Stimulated activated CD8-positive, alpha-beta memory T cell treated with anti-CD3 and anti-CD28 coated beads, Interleukin-7, amount 100 ng/mL, for 48 hours (primary cell): ENCODE data around the gene PTMA.

Experiments
- DNase-seq, 2 donors: peaks; one replicate each; pipeline ENCODE4 v3.0.0-alpha.2; 2020; ENCODE audit warnings: low read depth in 1 of 2; ENCODE audit errors: extremely low read depth in 1 of 2

PTMA gene

DNA sequence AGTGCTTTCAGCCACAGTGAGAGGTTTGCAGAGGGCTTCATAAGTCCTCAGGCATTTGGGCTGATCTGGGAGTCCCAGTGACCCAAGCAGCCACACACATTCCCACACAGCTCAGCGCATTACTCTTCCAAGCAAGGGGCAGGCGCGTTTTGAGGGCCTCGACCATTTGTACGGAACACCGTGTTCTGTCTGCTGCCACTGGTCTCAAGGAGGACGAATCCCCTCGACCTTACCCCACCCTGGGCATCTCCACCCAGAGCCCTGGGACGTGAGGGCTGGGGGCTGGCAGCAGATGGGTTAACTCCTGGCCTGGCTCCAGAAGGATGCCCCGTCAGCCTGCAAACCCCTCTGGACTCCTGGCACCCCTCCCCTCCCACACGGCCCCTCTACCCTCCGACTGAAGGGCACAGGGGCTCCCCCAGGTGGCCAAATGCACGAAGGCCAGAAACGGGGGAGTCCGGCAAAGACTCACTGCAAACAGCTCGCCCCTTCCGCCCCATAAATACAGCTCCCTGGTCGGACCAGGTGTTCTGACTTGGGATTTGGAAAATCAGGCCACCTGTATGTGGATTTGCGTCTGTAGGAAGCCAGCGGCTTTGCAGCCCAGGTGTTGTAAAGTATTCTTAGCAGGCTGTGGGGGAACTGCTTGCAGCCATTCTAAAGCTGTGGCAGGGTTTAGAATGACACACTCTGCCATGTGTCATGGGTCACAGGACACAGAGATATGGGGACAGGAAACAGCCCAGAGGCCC is 33.6 kb upstream of the PTMA start:
- DNase-seq = peak in 1 of 2 donors; percentile 54

DNA sequence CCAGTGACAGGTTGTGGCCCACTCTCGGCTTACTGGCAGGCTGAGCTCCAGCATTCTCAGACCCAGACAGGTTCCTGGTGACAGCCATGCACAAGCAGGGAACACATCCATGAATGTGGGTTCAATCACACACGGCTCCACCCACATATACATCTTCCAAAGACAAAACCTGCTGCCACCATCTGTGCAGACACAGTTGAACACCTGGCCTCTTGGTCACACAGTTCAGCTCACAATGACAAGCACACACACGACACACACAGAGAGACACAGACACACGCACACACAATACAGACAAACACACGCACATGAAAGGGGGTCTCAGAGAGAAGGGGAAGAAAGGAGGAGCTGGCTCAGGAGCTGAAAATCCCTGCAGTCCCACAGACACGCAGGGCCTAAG is 32.1 kb upstream of the PTMA start:
- DNase-seq = no peak

DNA sequence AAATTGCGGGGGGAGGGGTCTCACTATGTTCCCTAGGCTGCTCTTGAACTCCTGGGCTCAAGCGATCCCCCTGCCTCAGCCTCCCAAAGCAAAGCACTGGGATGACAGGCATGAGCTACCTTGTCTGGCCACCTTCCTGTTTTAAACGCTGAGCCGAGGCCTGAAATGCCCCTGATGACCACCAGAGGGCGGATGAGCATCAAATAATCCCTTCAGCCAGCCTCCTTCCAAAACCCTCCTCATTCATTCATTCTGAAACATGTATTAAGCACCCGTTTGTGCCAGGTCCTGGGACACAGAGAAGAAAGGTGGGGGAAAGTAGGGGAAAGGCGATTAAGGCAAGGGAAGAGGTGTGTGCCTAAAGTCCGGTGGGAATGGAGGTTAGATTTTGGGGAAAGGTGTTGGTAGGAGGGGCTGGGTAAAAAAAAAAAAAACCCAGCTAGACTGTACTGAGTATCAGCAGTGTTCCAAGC is 30.7 kb upstream of the PTMA start:
- DNase-seq = peak in 1 of 2 donors; percentile 70

DNA sequence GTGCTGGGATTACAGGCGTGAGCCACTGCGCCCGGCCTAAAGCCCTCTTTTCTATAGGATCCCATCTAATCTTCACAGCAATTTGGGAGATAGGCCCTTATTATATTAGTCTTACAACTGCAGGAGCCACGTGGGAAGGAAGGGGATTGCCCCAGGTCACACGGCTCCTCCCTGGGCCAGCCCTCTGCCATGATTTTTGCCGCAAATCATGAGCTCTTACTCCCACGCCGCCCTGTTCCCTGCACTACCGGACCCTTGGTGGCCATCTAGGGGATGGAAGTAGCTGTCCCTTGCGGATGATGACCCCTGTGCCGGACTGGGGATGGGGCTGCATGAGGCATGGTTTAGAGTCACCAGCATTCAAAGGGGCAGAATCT is 28.4 kb upstream of the PTMA start:
- no peak for DNase-seq

DNA sequence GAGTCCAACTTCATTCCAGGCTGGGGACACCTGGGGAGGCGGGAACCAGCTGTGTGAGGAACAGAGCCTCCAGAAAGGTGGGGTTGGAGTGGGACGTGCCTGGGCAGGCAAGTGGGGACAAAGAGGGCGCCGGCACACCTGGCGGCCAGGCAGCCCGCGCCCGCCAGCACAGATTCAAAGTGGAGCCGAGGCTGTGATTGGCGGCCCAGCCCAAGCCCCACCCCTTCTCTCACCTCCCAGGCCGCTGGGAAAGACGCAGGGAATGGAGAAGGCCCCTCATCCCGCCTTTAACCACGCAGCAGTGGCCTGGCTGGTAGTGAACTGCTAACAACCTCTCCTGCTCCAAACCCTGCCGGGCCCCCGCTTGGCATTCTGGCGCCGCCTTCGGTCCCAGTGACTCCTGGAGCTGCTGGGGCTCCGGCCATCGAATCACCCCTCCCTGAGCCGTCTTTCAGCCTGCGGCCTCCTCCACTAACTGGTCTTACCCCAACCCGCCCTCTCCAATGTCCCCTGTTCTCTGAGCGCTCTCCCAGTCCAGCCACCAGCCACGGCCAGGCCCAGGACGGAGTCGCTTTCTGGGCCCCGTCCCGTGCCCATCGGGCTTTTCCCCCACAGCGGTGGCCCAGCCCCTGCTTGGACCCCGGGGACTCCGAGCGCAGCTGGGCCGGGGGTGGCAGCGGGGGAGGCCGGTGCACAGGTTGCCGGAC is 27.9 kb upstream of the PTMA start:
- no peak for DNase-seq

DNA sequence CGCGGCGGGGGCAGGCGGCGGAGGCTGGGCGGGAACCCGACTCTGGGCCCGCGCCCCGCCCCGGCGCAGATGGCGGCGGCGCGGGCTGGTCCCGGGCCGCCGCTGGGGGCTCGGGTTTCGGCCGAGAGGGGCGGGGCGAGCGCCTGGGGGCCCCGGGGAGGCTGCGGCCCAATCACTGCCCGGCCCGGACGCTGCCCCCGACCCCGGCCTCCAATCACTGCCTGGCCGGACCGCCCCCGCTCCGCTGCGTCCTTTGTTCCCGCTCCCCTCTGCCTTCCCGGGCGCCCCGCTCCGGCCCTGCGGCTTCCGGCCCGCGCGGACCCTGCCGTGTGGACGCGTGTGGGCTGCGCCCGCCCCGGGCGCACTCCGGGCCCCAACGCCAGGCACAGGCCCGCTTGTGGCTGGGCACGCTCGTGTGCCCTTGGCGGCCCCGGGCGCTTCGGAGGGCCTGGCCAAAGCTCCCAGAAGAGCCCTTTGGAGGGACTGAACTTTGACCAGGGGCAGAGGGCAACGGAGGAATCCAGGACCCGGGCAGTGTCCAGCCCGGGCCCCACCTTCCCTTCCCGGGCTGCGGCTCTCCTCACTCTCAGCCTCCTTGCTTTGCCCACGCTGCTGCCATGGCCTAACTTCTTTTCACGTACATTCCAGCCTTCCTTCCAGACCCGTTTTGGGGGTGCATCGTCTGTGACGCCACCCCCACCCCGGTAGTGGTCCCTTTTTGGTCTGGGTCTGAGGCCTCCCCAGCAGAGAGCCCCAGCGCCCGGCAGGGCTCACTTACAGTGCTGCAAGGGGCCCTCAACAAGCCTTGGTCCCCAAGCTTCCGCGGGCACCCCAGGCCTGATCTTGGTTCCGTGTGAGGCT is 27.1 kb upstream of the PTMA start:
- no peak for DNase-seq

DNA sequence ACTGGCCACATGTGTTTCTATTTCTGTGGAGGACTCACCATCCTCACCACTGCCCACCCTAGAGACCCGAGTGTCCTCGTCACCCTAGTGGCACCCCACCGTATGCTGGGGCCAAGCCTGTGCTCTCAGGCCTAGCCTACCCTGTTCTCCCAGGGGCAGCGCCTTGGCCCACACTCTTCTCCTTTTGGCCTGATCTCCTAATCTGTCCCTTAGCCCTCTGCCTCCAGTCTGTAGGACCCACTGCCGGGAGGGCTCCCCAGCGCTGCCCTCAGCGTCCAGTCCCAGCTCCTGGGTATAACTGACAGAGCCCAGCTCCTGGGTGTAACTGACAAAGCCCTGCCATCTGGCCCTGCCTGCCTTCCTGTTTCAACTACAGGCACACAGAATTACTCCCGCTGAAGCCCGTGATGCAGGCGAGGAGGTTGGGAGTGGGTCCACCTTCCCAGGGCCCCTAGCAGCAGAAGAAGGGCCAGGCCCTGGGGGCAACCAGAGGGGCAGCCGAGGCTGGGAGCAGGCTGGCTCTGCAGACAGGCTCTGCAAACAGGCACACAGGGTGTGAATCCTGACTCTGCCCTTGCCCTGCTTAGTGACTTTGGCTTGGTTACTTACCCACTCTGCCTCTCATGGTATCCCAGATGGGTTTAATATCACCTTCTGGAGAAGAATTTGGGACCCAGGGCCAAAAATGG is 25.6 kb upstream of the PTMA start:
- no peak for DNase-seq

DNA sequence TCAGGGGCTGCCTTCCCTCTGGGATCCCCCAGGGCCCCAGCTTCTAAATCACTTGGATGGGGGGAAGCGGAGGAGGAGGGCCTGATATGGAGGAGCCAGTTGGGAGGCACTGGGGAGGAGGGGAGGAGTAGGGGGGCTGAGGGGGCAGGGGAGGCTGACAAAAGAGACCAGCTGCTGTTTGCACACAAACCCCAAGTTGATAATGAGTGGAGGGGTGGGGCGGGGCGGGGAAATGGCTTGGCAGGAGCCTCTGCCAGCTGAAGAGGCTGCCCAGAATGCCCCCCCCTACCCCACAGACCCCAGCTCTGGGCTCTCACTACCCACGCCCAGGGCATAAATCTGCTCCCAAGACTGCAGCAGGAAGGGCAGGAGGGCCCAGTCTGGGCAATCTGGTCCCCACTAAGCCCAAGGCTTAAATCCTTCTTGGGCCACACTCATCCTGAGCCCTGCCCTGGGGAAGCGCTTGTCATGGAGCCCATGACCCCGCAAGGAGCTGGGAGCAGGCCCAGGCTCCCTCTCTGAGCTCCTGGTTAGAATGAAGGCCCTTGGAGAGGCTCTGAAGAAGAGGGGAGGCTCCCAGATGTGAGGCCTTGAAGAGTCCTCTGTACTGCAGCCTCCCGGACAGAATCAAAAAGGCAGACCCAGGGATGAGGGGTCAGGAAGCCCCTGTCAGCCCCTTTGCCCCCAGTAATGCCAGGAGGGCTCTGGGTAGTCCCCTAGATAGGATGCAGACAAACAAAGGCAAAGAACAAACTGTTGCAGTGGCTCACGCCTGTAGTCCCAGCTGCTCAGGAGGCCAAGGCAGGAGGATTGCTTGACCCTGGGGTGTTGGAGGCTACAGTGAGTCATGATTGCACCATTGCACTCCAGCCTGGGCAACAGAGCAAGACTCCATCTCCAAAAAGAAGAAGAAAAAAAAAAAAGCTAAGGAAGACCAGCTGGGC is 24.8 kb upstream of the PTMA start:
- no peak for DNase-seq

DNA sequence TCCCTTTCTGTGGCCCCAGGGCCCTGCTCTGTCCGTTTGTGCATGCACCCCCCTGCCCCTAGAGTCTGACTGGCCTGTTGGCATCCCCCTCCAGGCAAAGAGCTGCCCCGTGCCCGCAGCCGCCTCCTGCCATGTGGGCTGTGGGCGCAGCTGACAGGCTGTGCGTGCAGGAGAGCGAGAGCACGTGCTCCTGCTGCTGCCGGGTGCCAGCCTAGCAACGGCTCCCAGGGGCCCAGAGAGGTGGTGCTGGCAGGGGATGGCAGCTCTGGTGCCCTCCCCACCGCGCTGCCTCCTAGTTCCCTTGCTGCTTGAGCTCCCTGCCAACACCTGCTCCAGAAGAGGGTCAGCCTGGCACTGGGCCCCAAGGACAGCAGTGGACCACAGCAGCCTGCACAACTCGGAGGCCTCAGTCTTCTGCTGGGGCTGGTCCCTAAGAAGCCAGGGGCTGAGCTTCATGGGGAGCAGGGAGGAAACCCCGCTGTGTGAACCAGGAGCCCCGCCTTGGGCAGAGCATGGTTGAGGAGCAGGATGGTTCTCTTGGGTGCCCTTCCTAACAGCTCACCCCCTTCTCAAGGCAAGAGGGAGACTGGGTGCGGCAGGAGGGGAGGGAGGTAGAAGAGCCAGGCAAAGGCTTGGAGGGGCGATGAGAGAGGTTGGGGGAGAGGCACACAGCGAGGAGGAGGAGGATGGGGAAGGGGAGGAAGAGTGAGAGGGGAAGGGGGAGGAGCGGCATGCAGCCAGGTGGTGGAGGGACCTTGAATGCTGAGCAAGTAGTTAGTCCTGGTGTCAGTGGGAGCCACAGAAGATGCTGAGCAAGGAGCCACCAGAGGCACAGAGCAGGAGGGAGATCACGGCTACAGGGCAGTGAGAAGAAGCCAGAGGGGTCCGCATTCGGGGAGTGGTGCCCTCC is 23.8 kb upstream of the PTMA start:
- no peak for DNase-seq

DNA sequence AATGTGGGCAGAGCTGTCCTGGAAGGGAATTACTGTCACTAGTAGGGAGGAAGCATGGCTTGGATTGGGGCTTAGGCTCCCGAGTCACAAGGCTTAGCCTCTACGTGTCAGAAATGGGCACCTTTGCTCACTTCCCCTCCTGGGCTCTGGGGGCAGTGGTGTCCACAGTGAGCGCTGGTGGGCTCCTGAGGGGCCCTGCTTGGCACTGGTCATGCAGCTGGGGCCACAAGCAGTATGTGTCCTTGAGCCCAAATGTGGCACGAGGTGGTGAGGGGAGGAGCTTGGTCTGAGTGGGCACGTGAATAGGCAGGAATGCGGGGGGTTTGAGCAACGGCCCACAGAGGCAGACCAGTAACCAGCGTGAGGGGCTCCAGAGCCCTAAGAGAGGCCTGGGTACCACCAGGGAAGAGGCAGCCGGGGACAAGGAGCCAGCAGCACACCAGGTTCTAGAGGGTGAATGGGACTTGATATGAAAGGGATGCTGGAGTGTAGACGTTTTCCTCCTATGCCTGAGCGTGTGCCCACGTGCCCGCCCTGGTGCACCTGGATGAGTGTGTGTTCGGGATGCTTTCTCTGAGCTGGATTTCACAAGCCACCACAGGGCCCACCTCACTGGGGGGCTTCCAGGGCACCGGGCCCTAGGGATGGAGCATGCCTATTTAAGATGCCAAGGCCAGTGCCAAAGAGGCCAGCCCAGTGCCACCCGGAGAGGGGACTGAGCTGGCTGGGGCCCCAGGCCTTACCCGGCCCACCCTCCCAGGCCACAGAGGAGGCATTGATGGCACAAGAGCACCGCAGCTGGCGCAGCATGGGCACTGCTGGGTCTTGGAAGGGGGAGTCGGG is 22.8 kb upstream of the PTMA start:
- DNase-seq = no peak

DNA sequence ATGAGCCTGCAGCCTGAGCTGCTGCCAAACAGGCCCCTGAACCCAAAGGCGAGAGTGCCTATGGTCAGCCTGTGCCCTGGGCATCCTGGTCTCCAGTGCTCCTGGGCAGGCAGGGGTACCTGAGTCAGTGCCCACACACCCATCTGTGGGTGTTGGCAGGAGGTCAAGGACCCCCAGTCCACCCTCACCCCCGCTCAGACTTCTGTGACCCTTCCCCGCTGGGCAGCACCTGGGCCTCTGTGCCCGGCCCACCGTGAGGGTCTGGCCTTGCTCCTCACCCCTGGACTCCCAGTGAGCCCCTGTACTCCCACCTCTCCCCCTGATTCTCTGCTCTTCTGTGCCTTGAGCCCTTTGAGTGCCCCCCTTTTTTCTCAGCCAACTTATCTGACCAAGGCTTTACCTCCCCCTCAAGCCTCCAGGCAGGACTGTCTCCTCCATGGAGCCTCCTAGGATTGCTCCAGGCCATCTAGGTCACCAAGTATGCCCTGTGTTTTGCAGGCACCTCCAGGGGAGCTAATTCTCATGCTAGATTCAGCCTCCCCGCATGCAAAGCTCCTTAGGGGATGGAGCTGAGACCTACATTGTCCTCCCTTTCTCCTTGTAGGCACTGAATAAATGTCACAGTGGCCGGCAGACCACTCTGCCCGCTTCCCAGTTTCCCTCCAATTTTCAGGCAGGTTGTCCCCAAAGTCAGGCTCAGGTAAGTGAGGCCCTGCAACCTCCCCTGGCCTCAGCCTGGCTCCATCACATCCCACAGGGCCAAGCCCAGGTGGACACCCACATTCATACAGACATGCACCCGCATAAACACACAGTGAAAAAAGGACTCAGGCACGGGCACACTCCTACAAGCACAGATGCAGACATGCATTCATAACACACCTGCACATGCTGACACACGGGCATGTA is 21.9 kb upstream of the PTMA start:
- no peak for DNase-seq

DNA sequence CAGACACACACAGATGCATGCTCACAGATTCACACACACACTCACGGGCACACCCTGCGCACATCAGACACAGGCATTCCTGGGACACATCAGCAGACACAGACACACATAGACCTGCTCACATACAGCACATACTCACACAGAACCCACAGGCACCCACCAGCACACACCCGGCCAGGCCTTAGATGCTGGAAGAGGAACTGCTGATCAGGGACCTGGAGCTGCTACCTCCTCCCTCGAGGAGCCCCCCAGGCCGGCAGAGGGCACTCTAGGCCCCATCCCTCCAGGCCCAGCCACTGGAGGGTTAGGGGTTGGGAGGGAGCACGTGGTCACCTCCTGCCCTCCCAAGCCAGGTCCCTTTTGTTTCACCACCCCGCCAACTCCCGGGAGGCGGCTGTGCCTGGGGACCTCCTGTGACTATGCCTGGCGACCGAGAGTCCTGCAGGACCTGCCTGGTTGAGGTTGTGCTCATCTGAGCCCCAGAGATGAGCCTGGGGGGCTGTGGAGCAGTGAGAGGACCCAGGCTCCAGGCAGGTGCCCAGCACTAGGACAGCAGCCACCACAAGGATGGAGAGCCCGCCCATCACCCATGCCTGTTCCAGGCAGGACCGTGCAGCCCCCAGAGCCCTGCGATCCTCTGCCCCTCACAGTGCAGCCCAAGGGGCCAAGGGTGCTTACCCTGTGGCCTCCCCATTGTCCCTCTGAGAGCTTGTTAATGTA is 21.0 kb upstream of the PTMA start:
- peak in 1 of 2 donors; percentile 64 for DNase-seq

DNA sequence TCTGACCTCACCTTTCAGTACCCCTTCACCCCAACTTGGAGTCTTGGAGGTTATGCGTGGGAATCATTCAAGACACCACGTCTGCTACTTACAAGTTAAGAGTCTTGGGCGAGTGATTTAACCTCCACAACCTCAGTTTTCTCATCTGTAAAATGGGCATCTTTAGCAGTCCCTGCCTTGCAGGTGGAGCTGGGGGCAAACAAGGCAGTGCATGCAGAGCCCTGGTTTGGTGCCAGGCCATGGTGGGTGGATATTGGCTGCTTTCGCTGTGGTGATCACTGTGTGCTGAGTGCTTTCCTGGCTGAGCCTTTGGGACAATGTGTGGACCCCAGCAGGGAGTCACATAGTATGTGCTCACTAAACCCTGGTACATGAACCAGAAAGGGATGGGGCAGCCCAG is 20.4 kb upstream of the PTMA start:
- DNase-seq = no peak

DNA sequence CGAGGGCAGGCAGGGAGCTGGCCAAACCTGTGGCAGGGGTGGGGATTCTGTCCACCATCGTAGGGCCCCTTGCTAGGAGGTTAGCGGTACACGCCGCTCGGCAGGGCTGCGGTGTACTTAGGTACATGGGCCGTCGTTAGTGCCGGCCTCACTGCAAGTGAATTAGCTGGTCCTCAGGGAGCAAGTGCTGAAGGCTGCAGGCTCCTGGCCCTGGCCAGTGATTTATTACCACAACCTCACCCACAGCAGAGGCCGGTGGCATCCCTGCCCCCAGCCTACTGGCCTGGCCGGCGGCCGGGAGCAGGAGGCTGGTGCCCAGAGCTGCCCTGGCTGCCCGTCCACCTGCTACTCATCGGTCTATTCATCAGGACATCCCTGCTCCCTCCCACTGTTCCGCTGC is 19.6 kb upstream of the PTMA start:
- DNase-seq = no peak

DNA sequence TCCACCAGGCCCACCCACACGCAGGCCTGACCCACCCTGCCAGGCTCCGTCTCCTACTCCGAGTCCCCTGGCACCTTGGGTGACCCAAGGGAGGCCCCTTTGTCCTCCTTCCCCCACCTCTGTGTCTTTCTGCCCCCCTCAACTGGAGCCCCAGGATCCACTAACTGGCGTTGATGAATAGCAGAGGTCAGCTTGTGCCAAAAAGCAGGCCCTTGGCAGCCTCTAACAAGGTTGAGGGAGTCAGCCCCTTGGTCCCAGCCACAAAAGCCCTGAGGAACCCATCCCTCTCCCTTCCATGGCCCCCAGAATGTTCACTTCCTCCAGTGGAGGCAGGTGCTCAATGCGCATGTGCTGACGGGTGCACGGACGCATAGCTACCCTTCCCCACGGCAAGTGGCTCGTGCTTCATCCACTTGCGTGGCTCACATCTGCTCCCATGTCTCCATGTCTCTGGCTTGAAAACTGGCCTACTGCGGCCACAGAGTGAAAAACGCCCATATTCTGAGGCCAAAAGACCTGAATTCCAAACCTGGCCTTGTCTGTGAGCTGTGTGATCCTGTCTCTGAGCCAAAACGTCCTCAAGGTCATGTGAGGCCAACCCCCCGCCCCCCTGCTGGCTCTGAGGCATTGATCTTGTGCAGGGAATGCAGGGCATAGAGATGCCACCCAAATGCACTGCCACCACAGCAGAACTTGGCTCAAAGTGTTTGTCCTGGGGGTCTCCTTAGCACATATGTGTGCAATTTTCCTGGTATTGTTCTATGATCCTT is 19.0 kb upstream of the PTMA start:
- no peak for DNase-seq
